C4-2B (cell line): ENCODE measurements around the gene CSNK1D.

Experiments
- ZFX ChIP-seq: fragments of 450-650 bp; IDR thresholded peaks from 2 replicates; pipeline ENCODE4 v1.6.1; 2017
- TF ChIP-seq, protein P1 (sequence below): fragments of 450-650 bp; conservative IDR thresholded peaks from 2 replicates; pipeline ENCODE4 v1.5.1; 2017; ENCODE audit warnings: mild to moderate bottlenecking

DNA sequence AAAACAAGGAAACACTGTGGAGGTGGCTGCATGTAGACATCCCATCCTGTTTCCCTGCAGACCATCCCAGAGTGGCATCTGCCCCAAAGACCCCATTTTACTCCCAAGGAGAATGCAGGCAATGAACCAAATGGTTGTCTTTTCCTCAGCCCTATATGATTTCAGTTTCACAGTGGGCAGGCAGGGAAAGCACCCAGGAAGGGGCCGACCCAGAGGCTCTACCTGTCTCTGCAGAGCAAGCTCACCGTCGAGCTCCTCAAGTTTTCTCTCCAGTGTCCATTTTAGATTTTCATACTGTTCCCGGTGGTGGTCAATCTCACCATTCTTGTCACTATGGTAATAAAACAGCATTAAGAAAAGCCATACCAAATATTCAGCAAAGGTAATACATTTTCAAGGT lies 75.4 kb downstream of the CSNK1D start:
- TF ChIP-seq, protein P1, sequence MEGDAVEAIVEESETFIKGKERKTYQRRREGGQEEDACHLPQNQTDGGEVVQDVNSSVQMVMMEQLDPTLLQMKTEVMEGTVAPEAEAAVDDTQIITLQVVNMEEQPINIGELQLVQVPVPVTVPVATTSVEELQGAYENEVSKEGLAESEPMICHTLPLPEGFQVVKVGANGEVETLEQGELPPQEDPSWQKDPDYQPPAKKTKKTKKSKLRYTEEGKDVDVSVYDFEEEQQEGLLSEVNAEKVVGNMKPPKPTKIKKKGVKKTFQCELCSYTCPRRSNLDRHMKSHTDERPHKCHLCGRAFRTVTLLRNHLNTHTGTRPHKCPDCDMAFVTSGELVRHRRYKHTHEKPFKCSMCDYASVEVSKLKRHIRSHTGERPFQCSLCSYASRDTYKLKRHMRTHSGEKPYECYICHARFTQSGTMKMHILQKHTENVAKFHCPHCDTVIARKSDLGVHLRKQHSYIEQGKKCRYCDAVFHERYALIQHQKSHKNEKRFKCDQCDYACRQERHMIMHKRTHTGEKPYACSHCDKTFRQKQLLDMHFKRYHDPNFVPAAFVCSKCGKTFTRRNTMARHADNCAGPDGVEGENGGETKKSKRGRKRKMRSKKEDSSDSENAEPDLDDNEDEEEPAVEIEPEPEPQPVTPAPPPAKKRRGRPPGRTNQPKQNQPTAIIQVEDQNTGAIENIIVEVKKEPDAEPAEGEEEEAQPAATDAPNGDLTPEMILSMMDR: no peak
- TF ChIP-seq ZFX: no peak
